NCI-H69 (cell line): Measurements from ENCODE around the gene DOP1B.
A peak's percentile ranks its signal among the peaks of the same experiment; 100 is the strongest.
"Not testable (repeated sequence)": the region's sequence is repeated elsewhere in the genome, so short reads cannot be mapped to it uniquely, and the experiment has no call there.

Experiments
- DNase-seq: peaks from one replicate; lab custom pipeline; 2025; lab: John Stamatoyannopoulos, UW

DOP1B gene

DNA sequence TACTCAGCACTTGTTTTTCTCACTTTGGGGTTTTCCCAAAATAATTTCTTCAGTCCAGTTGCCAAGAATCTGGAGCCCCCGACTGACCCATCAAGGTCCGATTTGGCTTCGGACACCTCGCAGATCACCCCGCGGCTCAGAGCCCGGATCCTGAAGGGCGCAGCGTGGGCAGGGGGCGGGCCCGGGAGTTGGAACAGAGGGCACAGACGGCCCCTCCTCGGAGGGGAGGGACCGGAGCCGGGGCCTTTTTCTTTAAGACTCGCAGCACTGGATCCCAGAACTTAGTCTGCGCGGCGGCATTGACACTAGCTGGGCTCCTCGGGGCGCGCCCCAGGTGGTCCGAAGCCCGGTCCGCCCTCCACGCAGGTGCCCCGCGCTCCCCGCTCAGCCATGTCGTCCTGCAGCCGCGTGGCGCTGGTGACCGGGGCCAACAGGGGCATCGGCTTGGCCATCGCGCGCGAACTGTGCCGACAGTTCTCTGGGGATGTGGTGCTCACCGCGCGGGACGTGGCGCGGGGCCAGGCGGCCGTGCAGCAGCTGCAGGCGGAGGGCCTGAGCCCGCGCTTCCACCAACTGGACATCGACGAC lies 21.7 kb upstream of the DOP1B start, which contains the start of gene CBR3:
CBR3 (plus strand) TSS at position 277 of the 588 bp plus-strand sequence; CDS start at position 391, 114 bp downstream.
- peak; percentile 76 for DNase-seq

GRCh38 chr21:36135391-36136102 lies 21.1 kb upstream of the DOP1B start:
- peak; percentile 92 for DNase-seq

DNA sequence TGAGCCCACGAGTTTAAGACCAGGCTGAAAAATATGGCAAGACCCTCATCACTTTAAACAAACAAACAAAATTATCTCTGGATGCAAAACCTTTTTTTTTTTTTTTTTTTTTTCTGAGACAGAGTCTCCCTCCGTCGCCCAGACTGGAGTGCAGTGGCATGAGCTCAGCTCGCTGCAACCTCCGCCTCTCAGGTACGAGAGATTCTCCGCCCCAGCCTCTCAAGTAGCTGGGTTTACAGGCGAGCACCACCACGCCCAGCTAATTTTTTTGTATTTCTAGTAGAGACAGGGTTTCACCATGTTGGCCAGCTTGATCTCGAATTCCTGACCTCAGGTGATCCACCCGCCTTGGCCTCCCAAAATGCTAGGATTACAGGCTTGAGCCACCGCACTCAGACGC lies 16.8 kb upstream of the DOP1B start:
- not testable (repeated sequence) for DNase-seq

- DNase-seq = peak; percentile 99
Observed at GRCh38 chr21:36141513-36141925, 15.1 kb upstream of the DOP1B start.

GRCh38 chr21:36144233-36144632 lies 12.4 kb upstream of the DOP1B start:
- not testable (repeated sequence) for DNase-seq

GRCh38 chr21:36145259-36145658 lies 11.4 kb upstream of the DOP1B start:
- no peak for DNase-seq

DNA sequence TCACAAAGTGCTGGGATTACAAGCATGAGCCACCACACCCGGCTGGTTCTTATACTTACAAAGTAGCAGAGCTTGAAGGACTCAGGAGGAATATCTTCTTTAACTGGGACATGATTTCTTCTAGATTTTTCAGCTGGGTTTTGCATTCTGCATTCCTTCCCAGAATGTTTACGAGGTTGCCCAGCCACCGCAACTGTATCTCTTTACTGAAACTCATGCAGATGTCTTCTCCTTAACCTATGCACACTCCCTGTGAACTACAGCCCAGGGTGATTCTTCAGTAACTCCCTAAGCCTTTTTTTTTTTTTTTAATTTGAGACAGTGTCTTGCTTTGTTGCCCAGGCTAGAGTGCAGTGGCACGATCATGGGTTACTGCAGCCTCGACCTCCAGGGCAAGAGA lies 8.7 kb upstream of the DOP1B start:
- no peak for DNase-seq

GRCh38 chr21:36148886-36149285 lies 7.7 kb upstream of the DOP1B start:
- no peak for DNase-seq

GRCh38 chr21:36149788-36150711 lies 6.6 kb upstream of the DOP1B start:
- DNase-seq = no peak

DNA sequence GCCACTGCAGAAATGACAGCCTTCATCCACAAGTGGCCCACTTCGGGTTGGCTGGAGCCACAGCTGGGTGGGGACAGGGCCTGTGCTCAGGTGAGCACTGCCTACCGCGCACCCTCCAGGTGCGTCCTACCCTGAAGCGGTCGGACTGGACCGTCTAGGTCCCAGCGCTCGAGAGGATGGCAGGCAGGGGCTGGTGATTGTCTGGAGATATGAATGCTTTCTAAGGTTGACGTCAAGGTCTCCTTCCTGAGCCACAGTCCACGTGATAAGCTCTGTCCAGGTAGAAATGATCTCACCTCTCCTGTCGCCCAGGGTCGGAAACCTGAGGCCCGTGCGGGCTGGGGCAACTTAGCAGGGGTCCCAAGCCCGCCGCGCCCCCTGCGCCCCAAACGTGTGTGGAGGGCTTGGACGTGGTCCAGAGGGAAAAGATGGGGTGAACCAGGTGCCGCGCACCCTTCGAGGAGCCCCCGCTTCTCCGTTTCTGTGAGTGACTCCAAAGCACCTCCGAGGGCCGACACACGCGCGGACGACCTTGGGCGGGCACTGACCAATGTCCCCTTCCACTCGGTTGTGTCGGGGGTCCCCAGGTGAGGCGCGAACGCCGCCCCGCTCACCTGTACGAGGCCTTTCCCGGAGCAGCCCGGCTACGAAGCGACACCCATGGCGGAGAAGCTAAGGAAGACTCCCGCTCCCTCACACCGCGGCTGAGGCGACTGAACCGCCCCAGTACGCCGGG lies 853 bp upstream of the DOP1B start:
- DNase-seq = peak; percentile 73

GRCh38 chr21:36156339-36156814 lies 247 bp upstream of the DOP1B start:
- DNase-seq = peak; percentile 99

DNA sequence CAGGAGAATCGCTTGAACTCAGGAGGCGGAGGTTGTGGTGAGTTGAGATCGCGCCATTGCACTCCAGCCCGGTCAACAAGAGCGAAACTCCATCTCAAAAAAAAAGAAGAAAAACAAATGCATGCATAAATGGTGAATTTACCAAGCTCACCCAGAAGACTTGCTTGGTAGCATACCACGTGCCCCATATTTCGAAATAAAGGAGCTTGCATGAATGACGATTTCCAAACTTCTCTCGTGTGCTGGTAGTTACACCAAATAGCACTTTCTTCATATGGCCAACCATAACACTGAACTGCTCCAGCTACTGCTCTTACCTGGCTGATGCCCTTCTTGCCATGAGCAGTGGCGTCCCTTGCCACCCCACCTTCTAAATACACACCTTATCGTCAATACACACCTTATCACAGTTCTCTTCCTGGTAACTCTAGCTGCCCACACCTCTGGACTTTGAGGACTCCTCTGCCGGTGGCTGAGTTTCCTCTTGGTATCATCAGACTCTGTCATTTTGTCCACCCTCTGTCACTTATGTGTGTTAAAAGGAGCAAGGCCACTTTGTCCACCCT lies 2.8 kb downstream of the DOP1B start:
- DNase-seq = no peak

DNA sequence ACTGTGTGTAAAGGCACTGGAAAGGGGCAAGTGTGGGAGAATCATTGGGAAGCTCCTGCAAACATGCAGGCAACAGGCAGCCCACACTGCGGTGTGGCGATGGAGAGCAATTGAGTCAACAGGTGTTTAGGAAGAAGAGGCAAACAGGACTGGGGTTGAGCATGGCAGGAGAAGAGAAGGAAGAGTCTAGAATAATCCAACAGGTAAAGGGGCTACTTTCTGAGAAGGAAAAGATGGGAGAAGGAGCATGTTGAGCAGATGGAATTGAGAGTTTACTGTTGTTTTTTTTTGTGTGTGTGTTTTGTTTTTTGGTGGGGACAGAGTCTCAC lies 4.2 kb downstream of the DOP1B start:
- DNase-seq = no peak

DNA sequence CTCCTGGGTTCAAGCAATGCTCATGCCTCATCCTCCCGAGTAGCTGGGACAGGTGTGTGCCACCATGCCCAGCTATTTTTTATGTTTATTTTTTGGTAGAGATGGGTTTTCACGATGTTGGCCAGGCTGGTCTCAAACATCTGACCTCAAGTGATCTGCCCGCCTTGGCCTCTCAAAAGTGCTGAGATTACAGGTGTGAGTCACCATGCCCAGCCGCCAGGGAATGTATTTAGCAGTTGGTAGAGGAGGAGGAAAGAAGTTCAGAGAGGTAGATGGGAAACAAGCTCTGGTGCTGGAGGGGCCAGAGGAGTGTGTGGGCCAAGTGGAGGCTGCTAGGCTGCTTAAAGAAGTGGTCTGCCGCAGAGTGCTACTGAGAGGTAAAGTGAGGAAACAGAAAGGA lies 6.0 kb downstream of the DOP1B start:
- DNase-seq = no peak

- peak; percentile 91 for DNase-seq
Observed at GRCh38 chr21:36163750-36164741, 7.4 kb downstream of the DOP1B start.

DNA sequence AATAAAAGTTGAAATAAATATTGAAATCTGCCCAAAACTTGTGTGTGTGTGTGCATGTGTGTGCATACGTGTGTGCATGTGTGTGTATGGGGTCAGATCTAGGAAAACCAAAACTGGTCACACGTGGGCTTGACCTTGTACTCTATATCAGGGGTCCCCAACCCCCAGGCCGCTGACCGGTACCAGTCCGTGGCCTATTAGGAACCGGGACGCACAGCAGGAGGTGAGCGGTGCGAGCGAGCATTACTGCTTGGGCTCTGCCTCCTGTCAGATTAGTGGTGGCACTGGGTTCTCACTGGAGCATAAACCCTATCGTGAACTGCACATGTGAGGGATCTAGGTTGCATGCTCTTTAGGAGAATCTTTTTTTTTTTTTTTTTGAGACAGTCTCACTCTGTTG lies 8.7 kb downstream of the DOP1B start:
- DNase-seq = no peak

- peak; percentile 45 for DNase-seq
Observed at GRCh38 chr21:36166705-36167104, 10.1 kb downstream of the DOP1B start.

DNA sequence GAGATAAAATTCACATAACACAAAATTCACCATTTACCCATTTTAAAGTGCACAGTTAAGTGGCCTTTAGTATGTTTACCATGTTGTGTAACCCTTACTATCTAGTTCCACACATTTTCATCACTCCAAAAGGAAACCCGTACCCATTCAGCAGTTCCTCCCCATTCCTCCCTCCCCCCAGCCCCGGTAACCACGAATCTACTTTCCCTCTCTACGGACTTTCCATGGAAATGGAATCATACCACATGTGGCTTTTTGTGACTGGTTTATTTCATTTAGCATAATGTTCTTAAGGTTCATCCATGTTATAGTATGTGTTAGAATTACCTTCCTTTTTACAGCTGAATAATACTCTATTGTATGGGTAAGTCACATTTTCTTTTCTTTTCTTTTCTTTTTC lies 10.9 kb downstream of the DOP1B start:
- no peak for DNase-seq

DNA sequence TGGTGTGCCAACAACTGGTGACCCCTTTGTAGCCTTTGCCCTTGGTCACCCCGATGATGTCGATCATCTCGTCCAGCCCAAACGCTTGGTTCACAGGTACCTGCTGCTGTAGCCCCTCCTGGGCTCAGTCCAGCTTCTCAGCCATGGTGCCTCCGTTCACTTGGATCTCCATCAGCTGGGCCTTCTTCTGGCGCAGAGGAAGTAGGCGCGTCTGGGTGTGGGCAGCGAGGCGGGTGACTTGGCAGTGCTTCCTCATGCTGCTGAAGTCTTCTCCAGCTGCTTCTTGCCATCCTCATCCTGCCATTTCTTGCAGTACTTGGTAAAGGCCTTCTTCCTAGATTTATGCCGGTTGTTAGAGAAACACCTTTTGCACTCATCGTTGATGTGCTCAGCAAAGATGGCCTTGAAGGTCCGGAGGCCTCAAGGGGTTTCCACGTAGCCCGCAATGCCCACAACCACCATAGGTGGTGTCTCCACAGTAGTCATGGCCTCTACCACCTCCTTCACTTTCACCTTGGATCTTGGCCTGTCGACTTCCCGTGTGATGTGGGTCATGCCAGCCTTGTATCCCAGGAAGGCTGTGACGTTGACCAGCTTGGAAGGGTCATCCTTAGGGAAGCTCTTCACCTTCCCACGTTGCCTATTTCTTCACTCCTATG lies 13.0 kb downstream of the DOP1B start:
- DNase-seq = no peak

DNA sequence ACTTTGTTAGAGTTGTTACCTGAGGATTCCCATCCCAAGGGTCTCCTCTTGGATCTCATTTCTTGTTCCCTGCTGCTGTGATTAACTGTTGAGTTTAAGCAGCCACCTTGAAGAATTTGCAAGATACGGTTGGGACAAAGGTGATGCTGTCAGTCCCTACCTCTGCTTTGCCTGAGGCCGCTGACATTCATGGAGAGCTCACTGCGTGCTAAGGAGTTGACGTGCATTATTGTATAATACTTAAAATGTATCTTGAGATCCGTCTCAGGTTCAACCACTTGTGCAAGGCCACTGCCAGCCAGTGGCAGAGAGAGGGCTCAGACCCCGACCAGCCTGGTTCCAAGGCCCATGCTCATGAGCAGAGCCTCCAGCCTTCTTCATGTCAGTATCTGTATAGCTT lies 14.2 kb downstream of the DOP1B start:
- DNase-seq = no peak
